DLD1 (cell line): Measurements from ENCODE around the gene PIGU.
"Not testable (repeated sequence)": the region's sequence is repeated elsewhere in the genome, so short reads cannot be mapped to it uniquely, and the experiment has no call there.

Experiments used
- in situ Hi-C: cut with HindIII; loops from 2 replicates; pipeline ENCODE4 v1.10.0; 2017; ENCODE audit warnings: low sequenced_read_pairs

Gene PIGU

GRCh38 chr20:34663213-34663943 lies 13.5 kb downstream of the PIGU start:
- in situ Hi-C loops, result no loop called here

- in situ Hi-C loops, result not testable (repeated sequence)
Measured at GRCh38 chr20:34661811-34662210, 15.1 kb downstream of the PIGU start.

- in situ Hi-C loops, result not testable (repeated sequence)
Measured at GRCh38 chr20:34658654-34659053, 18.2 kb downstream of the PIGU start.

- in situ Hi-C loops, result no loop called here
Measured at GRCh38 chr20:34654207-34654744, 22.6 kb downstream of the PIGU start.

- in situ Hi-C loops, result no loop called here
Measured at GRCh38 chr20:34651200-34651599, 25.7 kb downstream of the PIGU start.

GRCh38 chr20:34647737-34648136 lies 29.2 kb downstream of the PIGU start:
- in situ Hi-C loops, result no loop called here

GRCh38 chr20:34644951-34645350 lies 31.9 kb downstream of the PIGU start:
- in situ Hi-C loops, result no loop called here

- in situ Hi-C loops, result no loop called here
Measured at GRCh38 chr20:34644345-34644744, 32.5 kb downstream of the PIGU start.

GRCh38 chr20:34643928-34644327 lies 33.0 kb downstream of the PIGU start:
- in situ Hi-C loops, result no loop called here

GRCh38 chr20:34642009-34642408 lies 34.9 kb downstream of the PIGU start:
- in situ Hi-C loops, result no loop called here

GRCh38 chr20:34639755-34640222 lies 37.1 kb downstream of the PIGU start:
- in situ Hi-C loops, result no loop called here

- in situ Hi-C loops, result no loop called here
Measured at GRCh38 chr20:34638532-34638931, 38.4 kb downstream of the PIGU start.

GRCh38 chr20:34638039-34638292 lies 38.9 kb downstream of the PIGU start:
- in situ Hi-C loops, result no loop called here

GRCh38 chr20:34637245-34638038 lies 39.5 kb downstream of the PIGU start:
- in situ Hi-C loops, result no loop called here

GRCh38 chr20:34636648-34637047 lies 40.2 kb downstream of the PIGU start:
- in situ Hi-C loops, result no loop called here

- in situ Hi-C loops, result no loop called here
Measured at GRCh38 chr20:34634392-34634791, 42.5 kb downstream of the PIGU start.

- in situ Hi-C loops, result no loop called here
Measured at GRCh38 chr20:34632870-34633452, 43.9 kb downstream of the PIGU start.

- in situ Hi-C loops, result no loop called here
Measured at GRCh38 chr20:34629904-34630303, 47.0 kb downstream of the PIGU start.

- in situ Hi-C loops, result no loop called here
Measured at GRCh38 chr20:34629342-34629741, 47.5 kb downstream of the PIGU start.

GRCh38 chr20:34628026-34628425 lies 48.9 kb downstream of the PIGU start:
- in situ Hi-C loops, result no loop called here

GRCh38 chr20:34627458-34627857 lies 49.4 kb downstream of the PIGU start:
- in situ Hi-C loops, result no loop called here

- in situ Hi-C loops, result no loop called here
Measured at GRCh38 chr20:34626992-34627391, 49.9 kb downstream of the PIGU start.
